NCI-H2107 (cell line): Measurements from ENCODE around the gene CXCR4.
"Not testable (repeated sequence)": the region's sequence is repeated elsewhere in the genome, so short reads cannot be mapped to it uniquely, and the experiment has no call there.

Experiments used
- DNase-seq: peaks from one replicate; lab custom pipeline; 2025; lab: John Stamatoyannopoulos, UW

CXCR4 gene

DNA sequence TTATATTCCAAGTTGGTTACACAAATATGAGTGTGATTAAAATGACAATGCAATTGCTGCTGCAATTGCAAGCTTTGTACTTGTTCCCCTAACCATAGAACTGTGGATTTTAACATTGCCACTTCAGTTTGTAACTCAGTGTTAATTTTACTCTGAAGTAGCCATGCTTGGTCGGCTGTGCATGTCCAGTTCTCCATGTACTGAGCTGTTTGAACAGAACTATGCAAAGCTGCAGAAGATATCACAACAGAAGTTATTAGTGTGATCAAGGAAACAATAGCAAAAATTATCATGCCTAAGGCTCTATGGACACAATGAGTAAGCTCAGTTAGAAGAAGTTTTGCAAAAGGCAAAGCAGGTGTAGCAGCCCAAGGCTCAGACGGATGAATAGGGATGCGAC lies 45.3 kb downstream of the CXCR4 start:
- no peak for DNase-seq

GRCh38 chr2:136071887-136072286 lies 46.1 kb downstream of the CXCR4 start:
- not testable (repeated sequence) for DNase-seq

- no peak for DNase-seq
Observed at GRCh38 chr2:136070913-136071312, 47.0 kb downstream of the CXCR4 start.

DNA sequence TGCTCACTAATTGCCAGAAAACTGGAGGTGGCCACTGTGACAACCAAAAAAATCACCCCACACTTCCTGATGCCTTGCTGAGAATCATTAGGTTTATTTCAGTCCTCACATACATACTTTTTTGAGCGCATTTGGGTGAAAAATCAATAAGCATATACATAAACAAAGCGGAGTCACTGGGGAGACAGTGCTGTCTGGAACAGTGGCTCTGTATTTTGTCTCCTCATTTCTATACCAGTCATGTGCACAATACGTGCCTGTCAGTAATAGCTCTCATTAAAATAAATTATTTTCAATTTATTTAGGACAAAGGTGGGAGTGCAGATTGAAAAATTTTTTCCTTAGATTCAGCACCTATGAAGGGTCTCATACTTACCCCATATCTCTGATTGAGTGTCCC lies 48.2 kb downstream of the CXCR4 start:
- DNase-seq = no peak

- no peak for DNase-seq
Observed at GRCh38 chr2:136068581-136069227, 49.2 kb downstream of the CXCR4 start.

GRCh38 chr2:136067897-136068580 lies 49.9 kb downstream of the CXCR4 start:
- DNase-seq = no peak

GRCh38 chr2:136067459-136067858 lies 50.5 kb downstream of the CXCR4 start:
- no peak for DNase-seq

DNA sequence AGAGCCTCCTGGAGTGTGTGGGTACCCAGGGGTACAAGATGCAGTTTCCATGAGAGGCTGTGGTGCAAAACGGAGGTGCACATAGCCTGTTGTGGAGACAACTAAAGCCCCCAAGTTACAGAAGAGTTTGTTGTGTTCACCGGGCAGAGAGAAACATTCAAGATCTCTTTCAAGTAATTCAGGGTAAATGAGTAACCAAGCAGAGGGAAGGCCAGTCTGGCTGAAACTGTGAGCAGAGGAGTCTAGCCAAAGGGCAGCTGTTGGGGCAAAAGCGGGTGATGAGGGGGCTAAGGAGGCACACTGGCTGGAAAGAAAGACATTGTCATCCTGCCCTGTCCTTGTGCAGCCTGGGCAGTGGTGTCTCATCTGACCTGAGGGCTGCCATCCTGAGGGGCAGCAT lies 52.0 kb downstream of the CXCR4 start:
- no peak for DNase-seq

DNA sequence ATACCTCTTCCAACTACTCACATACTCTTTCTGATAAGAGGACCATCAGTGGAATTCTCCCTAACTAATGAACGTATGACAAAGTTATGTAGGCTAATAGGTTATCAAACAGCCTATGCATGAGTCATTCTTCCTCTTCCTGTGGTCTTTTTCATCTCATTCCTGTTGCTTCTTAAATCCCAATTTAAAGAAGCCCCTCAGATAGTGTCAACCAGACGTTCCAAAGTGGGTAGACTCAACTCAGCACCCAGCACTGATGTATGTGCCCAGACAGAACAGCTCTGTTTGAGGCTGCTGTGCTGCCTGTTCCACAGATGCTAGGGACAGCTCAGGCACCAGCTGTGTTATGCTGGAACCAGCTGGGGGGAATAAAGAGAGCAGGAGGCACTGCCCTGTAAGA lies 52.6 kb downstream of the CXCR4 start:
- no peak for DNase-seq
